HepG2 (cell line): ENCODE data around the gene CAT. TPM values are rescaled to one million over a fixed set of nuclear protein-coding genes. Genes with fewer than 3 reads are reported as not detected.

Source experiments
- ATAC-seq: fragments of 200-7000 bp; cut with Tn5 transposase; 3 replicates; pipeline ENCODE4 v1.9.1; 2020; ENCODE audit warnings: mild to moderate bottlenecking, moderate library complexity
- BruUV-seq: library from RNA; stranded (reverse); fragments of 400-500 nt; replicated peaks from 2 replicates; lab custom pipeline; 2021; lab: Mats Ljungman, UMichigan
- CTCF ChIA-PET: fragments of 300-600 bp; formaldehyde crosslinking; extraction: SDS; loops from one replicate; lab custom pipeline; 2021; ENCODE audit warnings: low total read pairs, inconsistent platforms, low intra/inter-chr PET ratio; lab: Yijun Ruan, JAX
- POLR2A ChIA-PET: fragments of 350-600 bp; sonication (Branson Sonifier 250); formaldehyde crosslinking; loops from one replicate; lab custom pipeline; 2020; ENCODE audit warnings: antibody characterized with exemption, inconsistent platforms; lab: Yijun Ruan, JAX
- DNase-seq: peaks from one replicate; pipeline ENCODE4 v3.0.0-alpha.2; 2015; ENCODE audit warnings: low spot score
- FAIRE-seq: peaks from 3 replicates; lab custom pipeline; 2011; peaks lifted over from hg19 to GRCh38; lab: Jason Lieb, UNC
- H2AFZ ChIP-seq: one replicate; pipeline ENCODE4 v1.6.1; 2011; ENCODE audit warnings: low read length, inconsistent platforms
- H3K27ac ChIP-seq: fragments of 300-600 bp; 3 replicates; pipeline ENCODE4 v1.8.0; 2011; ENCODE audit warnings: mixed run types, mild to moderate bottlenecking, mixed read lengths, low read length, inconsistent platforms; ENCODE audit not compliant: insufficient read depth; ENCODE audit errors: extremely low read length
- H3K27me3 ChIP-seq, 2 experiments: fragments of 200-600 bp in 1 of 2; 2 replicates in 1 of 2; 3 replicates in 1 of 2; pipeline versions ENCODE4 v1.6.0 to v1.8.0; 2011; ENCODE audit warnings: low read length in 2 of 2, mild to moderate bottlenecking in 2 of 2, moderate library complexity in 2 of 2, inconsistent platforms in 1 of 2; ENCODE audit not compliant: insufficient read depth in 2 of 2, control insufficient read depth in 1 of 2
- H3K36me3 ChIP-seq, 2 experiments: fragments of 200-600 bp in 1 of 2; replicated peaks in 1 of 2; 2 replicates in 1 of 2; 3 replicates in 1 of 2; pipeline versions ENCODE4 v1.5.1 to v1.8.0; 2011; ENCODE audit warnings: low read length in 2 of 2, inconsistent platforms in 1 of 2; ENCODE audit not compliant: insufficient read depth in 2 of 2, control insufficient read depth in 1 of 2
- H3K4me1 ChIP-seq: 2 replicates; pipeline ENCODE4 v1.5.1; 2012; ENCODE audit warnings: low read length, inconsistent platforms; ENCODE audit not compliant: insufficient read depth
- H3K4me2 ChIP-seq: 2 replicates; pipeline ENCODE4 v1.6.0; 2011; ENCODE audit warnings: low read depth, low read length, inconsistent platforms
- H3K4me3 ChIP-seq, 3 experiments: fragments of 200-600 bp in 1 of 3; sonication (generic), shearing (Covaris generic) in 1 of 3; replicated peaks in 1 of 3; 2 replicates each; pipeline ENCODE4 v1.5.1; 2011 to 2016; ENCODE audit warnings: low read length in 3 of 3, inconsistent platforms in 2 of 3, low read depth in 2 of 3, mild to moderate bottlenecking in 2 of 3, control low read depth in 1 of 3, mixed read lengths in 1 of 3; ENCODE audit not compliant: insufficient read depth in 1 of 3
- H3K79me2 ChIP-seq: one replicate; pipeline ENCODE4 v1.6.1; 2011; ENCODE audit warnings: low read length, inconsistent platforms; ENCODE audit not compliant: insufficient read depth
- H3K9ac ChIP-seq: 2 replicates; pipeline ENCODE4 v1.6.0; 2011; ENCODE audit warnings: mild to moderate bottlenecking, low read depth, low read length, inconsistent platforms; ENCODE audit not compliant: insufficient read depth
- H3K9me3 ChIP-seq: 2 replicates; pipeline ENCODE4 v1.5.1; 2012; ENCODE audit warnings: mild to moderate bottlenecking, low read length
- H4K20me1 ChIP-seq: 2 replicates; pipeline ENCODE4 v1.6.0; 2011; ENCODE audit warnings: inconsistent platforms, mild to moderate bottlenecking, low read length, moderate library complexity; ENCODE audit not compliant: insufficient read depth
- ATF2 ChIP-seq: sonication (generic); formaldehyde crosslinking; IDR thresholded peaks from 2 replicates; pipeline ENCODE4 v1.4.0; 2020; ENCODE audit warnings: missing genetic modification reagents
- DBP ChIP-seq: sonication (generic); formaldehyde crosslinking; IDR thresholded peaks from 2 replicates; pipeline ENCODE4 v1.4.0; 2020; ENCODE audit warnings: missing genetic modification reagents; ENCODE audit errors: not compliant biosample characterization
- IRF2 ChIP-seq: IDR thresholded peaks from 2 replicates; pipeline ENCODE4 v1.6.1; 2018; ENCODE audit warnings: missing genetic modification reagents, missing compliant biosample characterization
- KAT7 ChIP-seq: IDR thresholded peaks from 2 replicates; pipeline ENCODE4 v1.6.1; 2018; ENCODE audit warnings: borderline replicate concordance, missing compliant biosample characterization
- PITX1 ChIP-seq: sonication (generic); formaldehyde crosslinking; IDR thresholded peaks from 2 replicates; pipeline ENCODE4 v1.5.1; 2020; ENCODE audit warnings: mild to moderate bottlenecking, missing genetic modification reagents
- SIX4 ChIP-seq: sonication (generic); formaldehyde crosslinking; IDR thresholded peaks from 2 replicates; pipeline ENCODE4 v1.4.0; 2020; ENCODE audit warnings: missing genetic modification reagents
- SRF ChIP-seq: IDR thresholded peaks from 2 replicates; pipeline ENCODE4 v1.6.1; 2011; ENCODE audit warnings: mild to moderate bottlenecking, low read depth, low read length, moderate library complexity
- ZFP41 ChIP-seq: sonication (generic); formaldehyde crosslinking; IDR thresholded peaks from 2 replicates; pipeline ENCODE4 v1.4.0; 2020; ENCODE audit warnings: mild to moderate bottlenecking, missing genetic modification reagents, borderline replicate concordance
- ZNF451 ChIP-seq: sonication (generic); formaldehyde crosslinking; IDR thresholded peaks from 2 replicates; pipeline ENCODE4 v1.5.0; 2020; ENCODE audit warnings: mild to moderate bottlenecking, missing genetic modification reagents
- ZNF724P ChIP-seq: sonication (generic); formaldehyde crosslinking; IDR thresholded peaks from 2 replicates; pipeline ENCODE4 v1.8.0; 2022; ENCODE audit warnings: missing genetic modification reagents, borderline replicate concordance
- ZNF784 ChIP-seq: sonication (generic); formaldehyde crosslinking; IDR thresholded peaks from 2 replicates; pipeline ENCODE4 v1.5.1; 2020; ENCODE audit warnings: missing genetic modification reagents, mild to moderate bottlenecking, borderline replicate concordance
- ZNF891 ChIP-seq: sonication (generic); formaldehyde crosslinking; IDR thresholded peaks from 2 replicates; pipeline ENCODE4 v1.5.0; 2020; ENCODE audit warnings: mild to moderate bottlenecking, missing genetic modification reagents
- WGBS: methylation state at CpG from one replicate; pipeline ENCODE4 v1.1.6; 2017; ENCODE audit warnings: low lambda C conversion rate; 5-methylcytosine and 5-hydroxymethylcytosine counted together
- in situ Hi-C: cut with HindIII; loops from 2 replicates; pipeline ENCODE4 v1.10.0; 2017; ENCODE audit warnings: low pct_unique_long_range_greater_than_20kb; ENCODE audit not compliant: extremely low pct_ligation_motif_present
- intact Hi-C: fragments of 100-400 bp; cut with micrococcal nuclease; formaldehyde crosslinking; loops from one replicate; pipeline ENCODE4 v1.10.0; 2022; ENCODE audit not compliant: unreplicated experiment
- polyA plus RNA-seq, 8 experiments: library from polyadenylated mRNA; depleted of rRNA in 3 of 8; stranded (reverse) in 7 of 8; unstranded in 1 of 8; fragments of >200 nt; fragmentation: Illumina TruSeq in 4 of 8; extraction: Trizol in 4 of 8; gene quantifications; 2 replicates each; pipeline versions ENCODE4 v1.2.1 to v1.2.3, GENCODE V29; 2011 to 2016; ENCODE audit warnings: low read depth in 4 of 8, missing spikeins in 1 of 8, mixed read lengths in 1 of 8; ENCODE audit not compliant: insufficient read depth in 1 of 8
- total RNA-seq, 5 experiments: library from RNA; depleted of rRNA; stranded (reverse); fragments of >200 nt; fragmentation: Illumina TruSeq; extraction: Trizol; gene quantifications; 2 replicates each; pipeline ENCODE4 v1.2.3, GENCODE V29; 2016; ENCODE audit warnings: low read depth in 1 of 5

The CAT gene
- total and polyA plus RNA-seq, 2 of the 13 experiments (the other 11 are each of a cell fraction or from before 2014, with no cell fraction given) = 107 to 136 TPM

- 21% methylated on average over 3 of the region's 3 CpGs for WGBS
- TF ChIP-seq DBP (CRISPR knock-in tag) (no peak), ZNF784 (CRISPR knock-in tag) (no peak), ZFP41 (CRISPR knock-in tag) (no peak), IRF2 (CRISPR knock-in tag) (no peak), KAT7 (CRISPR knock-in tag) (no peak), ZNF891 (CRISPR knock-in tag) (no peak), SIX4 (CRISPR knock-in tag) (no peak), ZNF451 (CRISPR knock-in tag) (no peak), SRF (no peak), ZNF724P (CRISPR knock-in tag) (no peak), PITX1 (CRISPR knock-in tag) (no peak), ATF2 (CRISPR knock-in tag) (no peak)
- no peak for FAIRE-seq
- Histone ChIP-seq H2AFZ (no peak overlapping the region), H3K27ac (peak overlapping the region; percentile 34), H3K9ac (no peak overlapping the region), H3K4me3 (no peak overlapping the region), H3K79me2 (no peaks in the 10 kb centered on the region), H3K36me3 (no peaks in the 10 kb centered on the region), H3K9me3 (no peaks in the 10 kb centered on the region), H3K4me1 (peaks cover 32% of the 10 kb centered on the region), H4K20me1 (no peaks in the 10 kb centered on the region), H3K4me2 (peak overlapping the region; percentile 14; the same call in 1 of the 2 replicates), H3K27me3 (no peaks in the 10 kb centered on the region; a peak in 1 of 5 replicates)
- ATAC-seq = peak; percentile 82
- BruUV-seq = no TSS peak
- intact Hi-C loops = loop anchor here (1.0 kb wide), 1 partner anchor 46 kb away; no protein-coding TSS in a partner anchor
- ChIA-PET POLR2A (interaction anchor here (0.6 to 1.9 kb wide), 10 partner anchors 10 to 488 kb away, joined by 3 to 12 read pairs (median 4); partner anchors contain the start of genes ABTB2 and CAT), CTCF (no interaction called here)
- DNase-seq = no peak
- in situ Hi-C loops = no loop called here
These were observed 12.0 kb upstream of the CAT start for GRCh38 chr11:34426766-34427185.
